ENCODE measurements around the gene COASY. TPM values are rescaled to one million over a fixed set of nuclear protein-coding genes. Genes with fewer than 3 reads are reported as not detected.

Gene COASY
- total and polyA plus RNA-seq, 2 experiments from 2014 or later: 60.1 to 72.1 TPM

- Histone ChIP-seq H4K20me1 (replicated peaks; ENCODE audit: insufficient read depth) (peaks cover 18% of the 10 kb centered on the region), H3K27me3 (ENCODE audit: insufficient read depth) (no peaks in the 10 kb centered on the region), H3K4me2 (peak overlapping the region; percentile 62), H3K27ac (ENCODE audit: low read depth) (peak overlapping the region; percentile 64), H3K79me2 (replicated peaks; ENCODE audit: insufficient read depth) (no peaks in the 10 kb centered on the region), H3K9me2 (ENCODE audit: insufficient read depth) (no peaks in the 10 kb centered on the region), H3K4me3 (peak overlapping the region; percentile 25), H3K4me1 (ENCODE audit: insufficient read depth) (peaks cover 23% of the 10 kb centered on the region), H2AFZ (no peak overlapping the region), H3K36me3 (ENCODE audit: insufficient read depth) (no peaks in the 10 kb centered on the region), H3F3A (replicated peaks; ENCODE audit: low read depth) (peaks cover 15% of the 10 kb centered on the region)
- H3K36me3 Mint-ChIP-seq (ENCODE audit: low read depth): peaks cover 28% of the 10 kb centered on the region
- ATAC-seq (peak; percentile 76), DNase-seq (ENCODE audit: low spot score) (peak; percentile 85)
- H3K4me3 Mint-ChIP-seq: peak overlapping the region; percentile 26; the same call in 2 of the 3 replicates
- H3K9me3 Mint-ChIP-seq: no peaks in the 10 kb centered on the region
- peak overlapping the region; percentile 62; the same call in 1 of the 2 replicates for H3K27ac Mint-ChIP-seq
- H3K4me1 Mint-ChIP-seq: peaks cover 44% of the 10 kb centered on the region
- H3K27me3 Mint-ChIP-seq (ENCODE audit: insufficient read depth, low read depth, poor library complexity): peaks cover 28% of the 10 kb centered on the region
- TF ChIP-seq ZNF331 (CRISPR knock-in tag; IDR thresholded peaks at IDR 0.05; ENCODE audit: low read depth) (no peak), POLR2AphosphoS5 (IDR thresholded peaks at IDR 0.05; ENCODE audit: low read depth) (0 out of 2 replicates have a peak, but pooled peaks have one; percentile 45), REST (IDR thresholded peaks at IDR 0.05; ENCODE audit: unreplicated experiment) (peak; percentile 46)
Measured at GRCh38 chr17:42519546-42520491, 42.1 kb upstream of the COASY start.

GRCh38 chr17:42520540-42520951 lies 41.4 kb upstream of the COASY start:
- ATAC-seq: peak; percentile 11
- no peaks in the 10 kb centered on the region for H3K36me3 ChIP-seq (ENCODE audit: insufficient read depth)

More at GRCh38 chr17:42520540-42520951, 41.4 kb upstream of the COASY start:
- TF ChIP-seq CTCF (conservative IDR thresholded peaks at IDR 0.05; ENCODE audit: low read depth in 2 of 2): peak; percentile 48 to 60
- TF ChIP-seq STAT1 (IDR thresholded peaks at IDR 0.05; ENCODE audit: unreplicated experiment): no peak
- Histone ChIP-seq H3K4me2 (peak overlapping the region; percentile 53), H3K27ac (ENCODE audit: low read depth) (peak overlapping the region; percentile 64; the same call in 1 of the 2 replicates), H2AFZ (no peak overlapping the region), H3F3A (replicated peaks; ENCODE audit: low read depth) (peaks cover 15% of the 10 kb centered on the region), H3K27me3 (ENCODE audit: insufficient read depth) (no peaks in the 10 kb centered on the region), H3K4me1 (ENCODE audit: insufficient read depth) (peaks cover 23% of the 10 kb centered on the region), H3K79me2 (replicated peaks; ENCODE audit: insufficient read depth) (no peaks in the 10 kb centered on the region), H3K9me2 (ENCODE audit: insufficient read depth) (no peaks in the 10 kb centered on the region), H3K4me3 (peak overlapping the region; percentile 25; the same call in 1 of the 2 replicates), H4K20me1 (replicated peaks; ENCODE audit: insufficient read depth) (peaks cover 15% of the 10 kb centered on the region)
- H3K27ac Mint-ChIP-seq: no peak overlapping the region
- H3K36me3 Mint-ChIP-seq (ENCODE audit: low read depth): peaks cover 26% of the 10 kb centered on the region
- peaks cover 26% of the 10 kb centered on the region for H3K27me3 Mint-ChIP-seq (ENCODE audit: insufficient read depth, low read depth, poor library complexity)
- H3K4me1 Mint-ChIP-seq: peaks cover 44% of the 10 kb centered on the region
- peak overlapping the region; percentile 30; the same call in 1 of the 3 replicates for H3K4me3 Mint-ChIP-seq
- no peaks in the 10 kb centered on the region for H3K9me3 Mint-ChIP-seq
- DNase-seq (ENCODE audit: low spot score): peak; percentile 36

Measured in GM23338 (cell line).